ENCODE results near the gene CPPED1.
"Not testable (repeated sequence)": the region's sequence is repeated elsewhere in the genome, so short reads cannot be mapped to it uniquely, and the experiment has no call there.

Gene CPPED1

GRCh38 chr16:12766853-12767252 lies 36.8 kb downstream of the CPPED1 start:
- H3K9me3 ChIP-seq (ENCODE audit: insufficient read depth, low read length): no peaks in the 10 kb centered on the region

GRCh38 chr16:12766208-12766607 lies 37.5 kb downstream of the CPPED1 start:
- not testable (repeated sequence) for H3K9ac ChIP-seq (ENCODE audit: low read length); H3K27ac ChIP-seq (ENCODE audit: low read length); H3K4me3 ChIP-seq (ENCODE audit: low read length); H3K4me1 ChIP-seq (ENCODE audit: low read length); H4K20me1 ChIP-seq (ENCODE audit: insufficient read depth, low read length); H3K4me2 ChIP-seq (ENCODE audit: low read length); H3K27me3 ChIP-seq (ENCODE audit: low read depth, low read length); H3K79me2 ChIP-seq (ENCODE audit: low read length); H3K9me3 ChIP-seq (ENCODE audit: insufficient read depth, low read length); H2AFZ ChIP-seq (ENCODE audit: low read depth, low read length); H3K36me3 ChIP-seq (replicated peaks; ENCODE audit: low read depth, low read length)

More at GRCh38 chr16:12766853-12767252, 36.8 kb downstream of the CPPED1 start:
- H3K4me3 ChIP-seq (ENCODE audit: low read length): no peak overlapping the region
- H3K36me3 ChIP-seq (replicated peaks; ENCODE audit: low read depth, low read length): no peaks in the 10 kb centered on the region
- no peak overlapping the region for H3K9ac ChIP-seq (ENCODE audit: low read length)
- H3K4me1 ChIP-seq (ENCODE audit: low read length): no peaks in the 10 kb centered on the region
- no peak overlapping the region for H2AFZ ChIP-seq (ENCODE audit: low read depth, low read length)
- no peaks in the 10 kb centered on the region for H3K79me2 ChIP-seq (ENCODE audit: low read length)
- H3K27me3 ChIP-seq (ENCODE audit: low read depth, low read length): no peaks in the 10 kb centered on the region
- no peak overlapping the region for H3K27ac ChIP-seq (ENCODE audit: low read length)
- TF ChIP-seq CTCF (IDR thresholded peaks at IDR 0.05; ENCODE audit: low read depth, low read length) (no peak), EZH2phosphoT487 (IDR thresholded peaks at IDR 0.05; ENCODE audit: low read depth) (no peak)
- H3K4me2 ChIP-seq (ENCODE audit: low read length): no peak overlapping the region
- no peaks in the 10 kb centered on the region for H4K20me1 ChIP-seq (ENCODE audit: insufficient read depth, low read length)

GRCh38 chr16:12764813-12765488 lies 38.7 kb downstream of the CPPED1 start:
- Histone ChIP-seq H4K20me1 (ENCODE audit: insufficient read depth, low read length) (no peaks in the 10 kb centered on the region), H3K4me3 (ENCODE audit: low read length) (no peak overlapping the region), H3K27ac (ENCODE audit: low read length) (no peak overlapping the region), H3K79me2 (ENCODE audit: low read length) (no peaks in the 10 kb centered on the region), H3K9ac (ENCODE audit: low read length) (no peak overlapping the region), H3K27me3 (ENCODE audit: low read depth, low read length) (no peaks in the 10 kb centered on the region), H3K4me1 (ENCODE audit: low read length) (peaks cover 7% of the 10 kb centered on the region; the same call in 1 of the 2 replicates), H3K4me2 (ENCODE audit: low read length) (no peak overlapping the region), H3K9me3 (ENCODE audit: insufficient read depth, low read length) (no peaks in the 10 kb centered on the region), H3K36me3 (replicated peaks; ENCODE audit: low read depth, low read length) (no peaks in the 10 kb centered on the region), H2AFZ (ENCODE audit: low read depth, low read length) (no peak overlapping the region)
- no peak for TF ChIP-seq EZH2phosphoT487 (IDR thresholded peaks at IDR 0.05; ENCODE audit: low read depth)
- no peak for TF ChIP-seq CTCF (IDR thresholded peaks at IDR 0.05; ENCODE audit: low read depth, low read length)

DNA sequence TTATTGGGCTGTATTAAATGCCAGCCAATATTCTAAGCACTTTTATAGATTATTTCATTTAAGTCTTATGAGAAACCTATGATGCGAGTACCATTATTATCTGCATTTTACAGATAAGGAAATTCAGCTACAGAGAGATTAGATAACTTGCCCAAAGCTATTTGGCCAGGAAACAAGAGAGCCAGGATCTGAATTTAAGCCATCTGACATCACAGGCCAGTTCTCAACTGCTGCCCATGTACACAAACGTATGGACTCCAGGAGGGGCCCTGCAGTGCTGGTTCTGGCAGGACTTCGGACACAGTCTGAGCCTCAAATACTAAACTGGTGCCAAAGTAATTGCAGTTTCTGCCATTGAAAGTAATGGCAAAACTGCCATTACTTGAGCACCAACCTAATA lies 40.2 kb downstream of the CPPED1 start:
- H2AFZ ChIP-seq (ENCODE audit: low read depth, low read length): no peak overlapping the region
- no peaks in the 10 kb centered on the region for H3K27me3 ChIP-seq (ENCODE audit: low read depth, low read length)
- no peak overlapping the region for H3K4me3 ChIP-seq (ENCODE audit: low read length)
- no peaks in the 10 kb centered on the region for H3K79me2 ChIP-seq (ENCODE audit: low read length)
- no peak for TF ChIP-seq EZH2phosphoT487 (IDR thresholded peaks at IDR 0.05; ENCODE audit: low read depth)
- no peak for TF ChIP-seq CTCF (IDR thresholded peaks at IDR 0.05; ENCODE audit: low read depth, low read length)
- no peaks in the 10 kb centered on the region for H4K20me1 ChIP-seq (ENCODE audit: insufficient read depth, low read length)
- H3K4me1 ChIP-seq (ENCODE audit: low read length): peaks cover 21% of the 10 kb centered on the region
- H3K4me2 ChIP-seq (ENCODE audit: low read length): no peak overlapping the region
- H3K27ac ChIP-seq (ENCODE audit: low read length): no peak overlapping the region
- H3K36me3 ChIP-seq (replicated peaks; ENCODE audit: low read depth, low read length): no peaks in the 10 kb centered on the region
- H3K9ac ChIP-seq (ENCODE audit: low read length): no peak overlapping the region
- no peaks in the 10 kb centered on the region for H3K9me3 ChIP-seq (ENCODE audit: insufficient read depth, low read length)

All from OCI-LY3 (cell line).